ENCODE data around the gene PCDHA10. TPM values are rescaled to one million over a fixed set of nuclear protein-coding genes. Genes with fewer than 3 reads are reported as not detected.
A peak's percentile ranks its signal among the peaks of the same experiment; 100 is the strongest.

Gene PCDHA10
- total RNA-seq, 4 donors from 2014 or later, result 0.05 to 0.15 (median 0.07) TPM; not detected in 1

GRCh38 chr5:140877262-140877581 is 21.5 kb downstream of the PCDHA10 start:
- Histone ChIP-seq H3K4me1 (no peaks in the 10 kb centered on the region), H3K4me3 (no peak overlapping the region), H3K27ac (no peak overlapping the region), H3K36me3 (no peaks in the 10 kb centered on the region), H3K27me3 (peaks cover 7 to 23% (median 17%) of the 10 kb centered on the region in 3 donors), H3K9me3 (peaks cover 0 to 6% (median 0%) of the 10 kb centered on the region in 3 donors)
- ATAC-seq, result no peak
- no peak for DNase-seq
- TF ChIP-seq CTCF (IDR thresholded peaks at IDR 0.05 in 4 of 5, conservative IDR thresholded peaks at IDR 0.05 in 1 of 5) (no peak), POLR2A (IDR thresholded peaks at IDR 0.05) (no peak)
- intact Hi-C loops (cut with DNase I; ENCODE audit: low total_unique reads) (no loop called here), in situ Hi-C loops (cut with MboI; ENCODE audit: low sequenced_read_pairs in 4 of 4) (no loop called here)

GRCh38 chr5:140881889-140882590 is 26.3 kb downstream of the PCDHA10 start, which contains the start of gene PCDHA13:
Gene PCDHA13 (plus strand): TSS chr5:140882124. CDS start chr5:140882269, 145 bp downstream.
- no peak for DNase-seq
- H3K27ac ChIP-seq, result no peak within 1 kb of the TSS
- TF ChIP-seq CTCF (IDR thresholded peaks at IDR 0.05 in 4 of 5, conservative IDR thresholded peaks at IDR 0.05 in 1 of 5), result no peak
- in situ Hi-C loops (cut with MboI; ENCODE audit: low sequenced_read_pairs in 4 of 4) (no loop called here), intact Hi-C loops (cut with DNase I; ENCODE audit: low total_unique reads) (no loop called here)
- H3K4me3 ChIP-seq, result peak within 1 kb of the TSS in 1 of 4 donors; percentile 6
- H3K9me3 ChIP-seq, result peaks cover 0 to 5% (median 0%) of the 10 kb centered on the region in 3 donors
- H3K27me3 ChIP-seq, result peaks cover 12 to 17% (median 14%) of the 10 kb centered on the region in 3 donors
- H3K36me3 ChIP-seq, result no peaks in the 10 kb centered on the region
- ATAC-seq, result no peak
- H3K4me1 ChIP-seq, result no peaks in the 10 kb centered on the region

GRCh38 chr5:140882591-140882899 is 26.8 kb downstream of the PCDHA10 start:
- ATAC-seq (no peak), DNase-seq (no peak)
- no peak overlapping the region for H3K27ac ChIP-seq
- no peak overlapping the region for H3K4me3 ChIP-seq
- in situ Hi-C loops (cut with MboI; ENCODE audit: low sequenced_read_pairs in 4 of 4), result no loop called here
- H3K4me1 ChIP-seq, result no peaks in the 10 kb centered on the region
- TF ChIP-seq CTCF (IDR thresholded peaks at IDR 0.05 in 4 of 5, conservative IDR thresholded peaks at IDR 0.05 in 1 of 5) (no peak), POLR2A (IDR thresholded peaks at IDR 0.05) (no peak)
- intact Hi-C loops (cut with DNase I; ENCODE audit: low total_unique reads), result no loop called here
- peaks cover 0 to 5% (median 0%) of the 10 kb centered on the region in 3 donors for H3K9me3 ChIP-seq
- H3K27me3 ChIP-seq, result peaks cover 12 to 15% (median 14%) of the 10 kb centered on the region in 3 donors
- H3K36me3 ChIP-seq, result no peaks in the 10 kb centered on the region

- no peak for TF ChIP-seq POLR2A (IDR thresholded peaks at IDR 0.05)
- TF ChIP-seq CTCF (IDR thresholded peaks at IDR 0.05 in 4 of 5, conservative IDR thresholded peaks at IDR 0.05 in 1 of 5), result no peak
- in situ Hi-C loops (cut with MboI; ENCODE audit: low sequenced_read_pairs in 4 of 4), result no loop called here
- intact Hi-C loops (cut with DNase I; ENCODE audit: low total_unique reads), result no loop called here
- DNase-seq, result no peak
- H3K27me3 ChIP-seq, result peaks cover 9 to 14% (median 12%) of the 10 kb centered on the region in 3 donors
- H3K4me3 ChIP-seq, result no peak overlapping the region
- ATAC-seq, result no peak
- H3K36me3 ChIP-seq, result no peaks in the 10 kb centered on the region
- H3K4me1 ChIP-seq, result no peaks in the 10 kb centered on the region
- H3K9me3 ChIP-seq, result peaks cover 0 to 5% (median 0%) of the 10 kb centered on the region in 3 donors
- no peak overlapping the region for H3K27ac ChIP-seq
Observed at GRCh38 chr5:140883373-140883772, 27.7 kb downstream of the PCDHA10 start.
